Spinal cord (tissue), 10 donors: ENCODE results near the gene FAM89B. TPM values are rescaled to one million over a fixed set of nuclear protein-coding genes. Genes with fewer than 3 reads are reported as not detected.

Experiments used
- DNase-seq, 6 donors: peaks; one replicate each; pipeline versions ENCODE4 v3.0.0 to v3.0.0-alpha.2; 2013 to 2015; ENCODE audit warnings: low spot score in 6 of 6, low read depth in 4 of 6
- H3K27ac ChIP-seq: one replicate; pipeline ENCODE4 v1.5.1; 2013; ENCODE audit warnings: low read depth, low read length, control low read depth
- H3K27me3 ChIP-seq: one replicate; pipeline ENCODE4 v1.6.1; 2013; ENCODE audit warnings: low read length; ENCODE audit not compliant: control insufficient read depth, insufficient read depth
- H3K36me3 ChIP-seq: one replicate; pipeline ENCODE4 v1.6.1; 2013; ENCODE audit warnings: low read length; ENCODE audit not compliant: control insufficient read depth, insufficient read depth
- H3K4me1 ChIP-seq: one replicate; pipeline ENCODE4 v1.6.1; 2013; ENCODE audit warnings: low read length; ENCODE audit not compliant: control insufficient read depth, insufficient read depth
- H3K4me3 ChIP-seq: one replicate; pipeline ENCODE4 v1.5.1; 2013; ENCODE audit warnings: low read depth, low read length, control low read depth
- H3K9me3 ChIP-seq: one replicate; pipeline ENCODE4 v1.6.1; 2013; ENCODE audit warnings: low read length; ENCODE audit not compliant: control insufficient read depth, insufficient read depth
- WGBS: methylation state at CpG from one replicate; pipeline ENCODE4 v1.1.5; 2013; ENCODE audit warnings: missing lambda C conversion rate; ENCODE audit not compliant: insufficient coverage; 5-methylcytosine and 5-hydroxymethylcytosine counted together
- polyA plus RNA-seq, 2 donors: library from polyadenylated mRNA; unstranded; fragments of 120-200 nt; gene quantifications; one replicate each; pipeline ENCODE4 v1.2.1, GENCODE V29; 2013; ENCODE audit not compliant: insufficient read length in 2 of 2
- small RNA-seq: library from RNA; depleted of rRNA; stranded (forward); fragments of <200 nt; gene quantifications from one replicate; pipeline ENCODE3, GENCODE V24; 2014; ENCODE audit warnings: low replicate concordance
- total RNA-seq, 2 donors: library from RNA; depleted of rRNA in 1 of 2; stranded (reverse); fragments of 120-200 nt in 1 of 2; fragments of >200 nt in 1 of 2; gene quantifications; one replicate each; pipeline versions ENCODE4 v1.2.3 to v1.2.4, GENCODE V29; 2013 to 2014
- donor health status: healthy.

Gene FAM89B
- total and polyA plus RNA-seq, 4 donors = 7.0 to 49.2 (median 48.8) TPM

- Histone ChIP-seq H3K4me1 (no peaks in the 10 kb centered on the region), H3K27me3 (no peaks in the 10 kb centered on the region), H3K27ac (no peak overlapping the region), H3K36me3 (peaks cover 98% of the 10 kb centered on the region), H3K4me3 (no peak overlapping the region), H3K9me3 (no peaks in the 10 kb centered on the region)
- no peak for DNase-seq
- WGBS = 94% methylated on average over 11 of the region's 14 CpGs
These were observed 50.8 kb downstream of the FAM89B start for GRCh38 chr11:65623177-65623576.

Small RNA genes lying within 50 kb of the gene (small RNA-seq; reads per million reads assigned to genes)
- not detected for gene AP001362.1

Other genes with a start within 250 kb of the FAM89B start
- 10 to 100 TPM; 28.0 to 52.7 TPM for gene DPF2, start 238.7 kb upstream of the FAM89B start, total RNA-seq
- gene DPF2, start 238.7 kb upstream of the FAM89B start, polyA plus RNA-seq = 10 to 100 TPM; 72.8 to 84.0 TPM
- gene TIGD3, start 217.8 kb upstream of the FAM89B start, total RNA-seq = 1 to 10 TPM; 1.4 TPM
- gene TIGD3, start 217.8 kb upstream of the FAM89B start, polyA plus RNA-seq = 1 to 10 TPM; 3.4 to 3.7 TPM
- 1 to 10 TPM; 2.3 to 3.1 TPM for gene SLC25A45, start 189.9 kb upstream of the FAM89B start, total RNA-seq
- 1 to 10 TPM; 1.8 to 3.7 TPM for gene SLC25A45, start 189.9 kb upstream of the FAM89B start, polyA plus RNA-seq
- 10 to 100 TPM; 16.7 to 18.7 TPM for gene FRMD8, start 185.9 kb upstream of the FAM89B start, total RNA-seq
- gene FRMD8, start 185.9 kb upstream of the FAM89B start, polyA plus RNA-seq = 10 to 100 TPM; 16.3 to 19.3 TPM
- gene NEAT1, start 149.7 kb upstream of the FAM89B start, total RNA-seq = 10 to 100 TPM; 27.4 to 63.7 TPM
- gene NEAT1, start 149.7 kb upstream of the FAM89B start, polyA plus RNA-seq = 10 to 100 TPM; 63.6 to 73.6 TPM
- gene MALAT1, start 73.5 kb upstream of the FAM89B start, total RNA-seq = over 10,000 TPM in 1 of 2 donors, 1,000 to 10,000 TPM in 1; 7,855 to 14,973 TPM
- 100 to 1,000 TPM; 557 to 615 TPM for gene MALAT1, start 73.5 kb upstream of the FAM89B start, polyA plus RNA-seq
- gene SCYL1, start 47.5 kb upstream of the FAM89B start, total RNA-seq = 10 to 100 TPM; 41.8 to 79.8 TPM
- 10 to 100 TPM; 84.0 to 87.5 TPM for gene SCYL1, start 47.5 kb upstream of the FAM89B start, polyA plus RNA-seq
- gene LTBP3, start 14.2 kb upstream of the FAM89B start, total RNA-seq = 10 to 100 TPM; 47.5 to 68.7 TPM
- gene LTBP3, start 14.2 kb upstream of the FAM89B start, polyA plus RNA-seq = 100 to 1,000 TPM; 158 to 198 TPM
- gene ZNRD2, start 2.1 kb upstream of the FAM89B start, total RNA-seq = 10 to 100 TPM; 14.7 to 25.6 TPM
- gene ZNRD2, start 2.1 kb upstream of the FAM89B start, polyA plus RNA-seq = 10 to 100 TPM; 82.5 to 87.2 TPM
- gene EHBP1L1, start 3.5 kb downstream of the FAM89B start, total RNA-seq = 10 to 100 TPM; 13.9 to 24.0 TPM
- 10 to 100 TPM; 20.3 to 30.1 TPM for gene EHBP1L1, start 3.5 kb downstream of the FAM89B start, polyA plus RNA-seq
- gene KCNK7, start 23.3 kb downstream of the FAM89B start, total RNA-seq = under 1 TPM; 0.20 to 0.44 TPM
- under 1 TPM; 0.77 to 0.90 TPM for gene KCNK7, start 23.3 kb downstream of the FAM89B start, polyA plus RNA-seq
- 10 to 100 TPM; 16.8 to 28.9 TPM for gene MAP3K11, start 41.7 kb downstream of the FAM89B start, total RNA-seq
- gene MAP3K11, start 41.7 kb downstream of the FAM89B start, polyA plus RNA-seq = 10 to 100 TPM; 31.2 to 38.1 TPM
- 10 to 100 TPM; 10.4 to 15.3 TPM for gene PCNX3, start 43.2 kb downstream of the FAM89B start, total RNA-seq
- 10 to 100 TPM; 35.7 to 41.6 TPM for gene PCNX3, start 43.2 kb downstream of the FAM89B start, polyA plus RNA-seq
- 10 to 100 TPM; 10.6 to 34.2 TPM for gene SIPA1, start 65.6 kb downstream of the FAM89B start, total RNA-seq
- gene SIPA1, start 65.6 kb downstream of the FAM89B start, polyA plus RNA-seq = 10 to 100 TPM; 35.4 to 43.6 TPM
- gene RELA, start 90.4 kb downstream of the FAM89B start, total RNA-seq = 10 to 100 TPM; 14.5 to 29.4 TPM
- gene RELA, start 90.4 kb downstream of the FAM89B start, polyA plus RNA-seq = 10 to 100 TPM; 53.9 to 57.7 TPM
- 10 to 100 TPM; 41.5 to 74.5 TPM for gene KAT5, start 139.7 kb downstream of the FAM89B start, total RNA-seq
- 10 to 100 TPM; 80.3 to 81.2 TPM for gene KAT5, start 139.7 kb downstream of the FAM89B start, polyA plus RNA-seq
- 10 to 100 TPM; 11.8 to 52.6 TPM for gene RNASEH2C, start 148.3 kb downstream of the FAM89B start, total RNA-seq
- gene RNASEH2C, start 148.3 kb downstream of the FAM89B start, polyA plus RNA-seq = 10 to 100 TPM; 48.0 to 56.5 TPM
- gene AP5B1, start 208.4 kb downstream of the FAM89B start, total RNA-seq = 1 to 10 TPM; 5.0 to 6.4 TPM
- gene AP5B1, start 208.4 kb downstream of the FAM89B start, polyA plus RNA-seq = 1 to 10 TPM; 6.9 to 9.3 TPM
- not detected for gene OVOL1, start 214.5 kb downstream of the FAM89B start, total RNA-seq
- gene OVOL1, start 214.5 kb downstream of the FAM89B start, polyA plus RNA-seq = under 1 TPM in 1 of 2 donors, not detected in 1; 0.09 TPM